SK-N-SH treated with all-trans-retinoic acid at 6 μM for 48 hours (cell line): ENCODE measurements around the gene FSIP1.

ENCODE experiments used
- ARNTL ChIP-seq: fragments of 450-650 bp; formaldehyde crosslinking; IDR thresholded peaks from 2 replicates; pipeline ENCODE4 v1.5.0; 2020; ENCODE audit warnings: low read depth, mild to moderate bottlenecking, moderate library complexity, borderline replicate concordance
- ISL1 ChIP-seq: fragments of 250-450 bp; sonication (Bioruptor Pico); IDR thresholded peaks from 2 replicates; pipeline ENCODE4 v2.1.2; 2022; ENCODE audit warnings: mild to moderate bottlenecking, moderate library complexity
- OSR1 ChIP-seq: fragments of 250-450 bp; sonication (Bioruptor Pico); IDR thresholded peaks from 2 replicates; pipeline ENCODE4 v1.8.0; 2022; ENCODE audit warnings: moderate library complexity, mild to moderate bottlenecking, inconsistent platforms
- RARB ChIP-seq: fragments of 250-450 bp; sonication (Bioruptor Pico); IDR thresholded peaks from 2 replicates; pipeline ENCODE4 v1.8.0; 2021; ENCODE audit warnings: mild to moderate bottlenecking, moderate library complexity
- TCF4 ChIP-seq: fragments of 250-450 bp; sonication (Bioruptor Pico); IDR thresholded peaks from 2 replicates; pipeline ENCODE4 v1.8.0; 2021; ENCODE audit warnings: mild to moderate bottlenecking, moderate library complexity, borderline replicate concordance
- ZFP3 ChIP-seq: fragments of 250-450 bp; sonication (Bioruptor Pico); IDR thresholded peaks from 2 replicates; pipeline ENCODE4 v1.5.0; 2020; ENCODE audit warnings: mild to moderate bottlenecking, moderate library complexity
- TF ChIP-seq, protein P1 (sequence below): fragments of 250-450 bp; sonication (Bioruptor Pico); IDR thresholded peaks from 2 replicates; pipeline ENCODE4 v1.8.0; 2020; ENCODE audit warnings: mild to moderate bottlenecking, moderate library complexity, borderline replicate concordance
- TF ChIP-seq, protein P2 (sequence below): fragments of 250-450 bp; sonication (Bioruptor Pico); IDR thresholded peaks from 2 replicates; pipeline ENCODE4 v1.5.1; 2020; ENCODE audit warnings: low read depth, mild to moderate bottlenecking, moderate library complexity
- TF ChIP-seq, protein P3 (sequence below): fragments of 250-450 bp; sonication (Bioruptor Pico); IDR thresholded peaks from 2 replicates; pipeline ENCODE4 v1.5.1; 2021; ENCODE audit warnings: mild to moderate bottlenecking, moderate library complexity
- TF ChIP-seq, protein P4 (sequence below): fragments of 250-450 bp; sonication (Bioruptor Pico); IDR thresholded peaks from 2 replicates; pipeline ENCODE4 v1.5.0; 2020; ENCODE audit warnings: mild to moderate bottlenecking, moderate library complexity

DNA sequence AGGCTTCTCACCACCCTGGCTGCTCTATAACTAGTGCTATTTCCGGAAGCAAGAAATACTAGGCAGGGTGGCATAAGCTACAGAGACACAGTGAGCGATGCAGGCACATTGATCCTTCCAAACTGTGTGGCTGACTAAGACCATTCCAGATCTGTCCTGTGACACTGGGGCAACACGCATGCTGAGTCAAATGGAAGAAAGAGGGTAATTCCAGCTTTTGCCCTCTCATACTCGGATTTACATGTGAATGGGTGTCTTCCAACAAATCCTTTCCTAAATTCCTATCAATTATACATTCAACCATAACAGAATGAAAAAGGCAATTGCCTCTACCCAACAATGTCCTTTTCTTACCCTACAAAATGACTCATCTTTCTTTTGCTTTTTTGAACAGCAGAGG lies 5.1 kb downstream of the FSIP1 start:
- no peak for TF ChIP-seq RARB (CRISPR knock-in tag)
- TF ChIP-seq, protein P1, sequence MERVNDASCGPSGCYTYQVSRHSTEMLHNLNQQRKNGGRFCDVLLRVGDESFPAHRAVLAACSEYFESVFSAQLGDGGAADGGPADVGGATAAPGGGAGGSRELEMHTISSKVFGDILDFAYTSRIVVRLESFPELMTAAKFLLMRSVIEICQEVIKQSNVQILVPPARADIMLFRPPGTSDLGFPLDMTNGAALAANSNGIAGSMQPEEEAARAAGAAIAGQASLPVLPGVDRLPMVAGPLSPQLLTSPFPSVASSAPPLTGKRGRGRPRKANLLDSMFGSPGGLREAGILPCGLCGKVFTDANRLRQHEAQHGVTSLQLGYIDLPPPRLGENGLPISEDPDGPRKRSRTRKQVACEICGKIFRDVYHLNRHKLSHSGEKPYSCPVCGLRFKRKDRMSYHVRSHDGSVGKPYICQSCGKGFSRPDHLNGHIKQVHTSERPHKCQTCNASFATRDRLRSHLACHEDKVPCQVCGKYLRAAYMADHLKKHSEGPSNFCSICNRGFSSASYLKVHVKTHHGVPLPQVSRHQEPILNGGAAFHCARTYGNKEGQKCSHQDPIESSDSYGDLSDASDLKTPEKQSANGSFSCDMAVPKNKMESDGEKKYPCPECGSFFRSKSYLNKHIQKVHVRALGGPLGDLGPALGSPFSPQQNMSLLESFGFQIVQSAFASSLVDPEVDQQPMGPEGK (CRISPR knock-in tag) = no peak
- TF ChIP-seq, protein P2, sequence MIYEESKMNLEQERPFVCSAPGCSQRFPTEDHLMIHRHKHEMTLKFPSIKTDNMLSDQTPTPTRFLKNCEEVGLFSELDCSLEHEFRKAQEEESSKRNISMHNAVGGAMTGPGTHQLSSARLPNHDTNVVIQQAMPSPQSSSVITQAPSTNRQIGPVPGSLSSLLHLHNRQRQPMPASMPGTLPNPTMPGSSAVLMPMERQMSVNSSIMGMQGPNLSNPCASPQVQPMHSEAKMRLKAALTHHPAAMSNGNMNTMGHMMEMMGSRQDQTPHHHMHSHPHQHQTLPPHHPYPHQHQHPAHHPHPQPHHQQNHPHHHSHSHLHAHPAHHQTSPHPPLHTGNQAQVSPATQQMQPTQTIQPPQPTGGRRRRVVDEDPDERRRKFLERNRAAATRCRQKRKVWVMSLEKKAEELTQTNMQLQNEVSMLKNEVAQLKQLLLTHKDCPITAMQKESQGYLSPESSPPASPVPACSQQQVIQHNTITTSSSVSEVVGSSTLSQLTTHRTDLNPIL = no peak
- TF ChIP-seq, protein P3, sequence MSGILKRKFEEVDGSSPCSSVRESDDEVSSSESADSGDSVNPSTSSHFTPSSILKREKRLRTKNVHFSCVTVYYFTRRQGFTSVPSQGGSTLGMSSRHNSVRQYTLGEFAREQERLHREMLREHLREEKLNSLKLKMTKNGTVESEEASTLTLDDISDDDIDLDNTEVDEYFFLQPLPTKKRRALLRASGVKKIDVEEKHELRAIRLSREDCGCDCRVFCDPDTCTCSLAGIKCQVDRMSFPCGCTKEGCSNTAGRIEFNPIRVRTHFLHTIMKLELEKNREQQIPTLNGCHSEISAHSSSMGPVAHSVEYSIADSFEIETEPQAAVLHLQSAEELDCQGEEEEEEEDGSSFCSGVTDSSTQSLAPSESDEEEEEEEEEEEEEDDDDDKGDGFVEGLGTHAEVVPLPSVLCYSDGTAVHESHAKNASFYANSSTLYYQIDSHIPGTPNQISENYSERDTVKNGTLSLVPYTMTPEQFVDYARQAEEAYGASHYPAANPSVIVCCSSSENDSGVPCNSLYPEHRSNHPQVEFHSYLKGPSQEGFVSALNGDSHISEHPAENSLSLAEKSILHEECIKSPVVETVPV (CRISPR knock-in tag) = no peak
- no peak for TF ChIP-seq ARNTL
- TF ChIP-seq ZFP3 (CRISPR knock-in tag) = no peak
- no peak for TF ChIP-seq TCF4 (CRISPR knock-in tag)
- TF ChIP-seq ISL1 = no peak
- TF ChIP-seq, protein P4, sequence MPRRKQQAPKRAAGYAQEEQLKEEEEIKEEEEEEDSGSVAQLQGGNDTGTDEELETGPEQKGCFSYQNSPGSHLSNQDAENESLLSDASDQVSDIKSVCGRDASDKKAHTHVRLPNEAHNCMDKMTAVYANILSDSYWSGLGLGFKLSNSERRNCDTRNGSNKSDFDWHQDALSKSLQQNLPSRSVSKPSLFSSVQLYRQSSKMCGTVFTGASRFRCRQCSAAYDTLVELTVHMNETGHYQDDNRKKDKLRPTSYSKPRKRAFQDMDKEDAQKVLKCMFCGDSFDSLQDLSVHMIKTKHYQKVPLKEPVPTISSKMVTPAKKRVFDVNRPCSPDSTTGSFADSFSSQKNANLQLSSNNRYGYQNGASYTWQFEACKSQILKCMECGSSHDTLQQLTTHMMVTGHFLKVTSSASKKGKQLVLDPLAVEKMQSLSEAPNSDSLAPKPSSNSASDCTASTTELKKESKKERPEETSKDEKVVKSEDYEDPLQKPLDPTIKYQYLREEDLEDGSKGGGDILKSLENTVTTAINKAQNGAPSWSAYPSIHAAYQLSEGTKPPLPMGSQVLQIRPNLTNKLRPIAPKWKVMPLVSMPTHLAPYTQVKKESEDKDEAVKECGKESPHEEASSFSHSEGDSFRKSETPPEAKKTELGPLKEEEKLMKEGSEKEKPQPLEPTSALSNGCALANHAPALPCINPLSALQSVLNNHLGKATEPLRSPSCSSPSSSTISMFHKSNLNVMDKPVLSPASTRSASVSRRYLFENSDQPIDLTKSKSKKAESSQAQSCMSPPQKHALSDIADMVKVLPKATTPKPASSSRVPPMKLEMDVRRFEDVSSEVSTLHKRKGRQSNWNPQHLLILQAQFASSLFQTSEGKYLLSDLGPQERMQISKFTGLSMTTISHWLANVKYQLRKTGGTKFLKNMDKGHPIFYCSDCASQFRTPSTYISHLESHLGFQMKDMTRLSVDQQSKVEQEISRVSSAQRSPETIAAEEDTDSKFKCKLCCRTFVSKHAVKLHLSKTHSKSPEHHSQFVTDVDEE = no peak
- TF ChIP-seq OSR1 (CRISPR knock-in tag) = no peak
